ENCODE measurements around the gene F2RL3.

DNA sequence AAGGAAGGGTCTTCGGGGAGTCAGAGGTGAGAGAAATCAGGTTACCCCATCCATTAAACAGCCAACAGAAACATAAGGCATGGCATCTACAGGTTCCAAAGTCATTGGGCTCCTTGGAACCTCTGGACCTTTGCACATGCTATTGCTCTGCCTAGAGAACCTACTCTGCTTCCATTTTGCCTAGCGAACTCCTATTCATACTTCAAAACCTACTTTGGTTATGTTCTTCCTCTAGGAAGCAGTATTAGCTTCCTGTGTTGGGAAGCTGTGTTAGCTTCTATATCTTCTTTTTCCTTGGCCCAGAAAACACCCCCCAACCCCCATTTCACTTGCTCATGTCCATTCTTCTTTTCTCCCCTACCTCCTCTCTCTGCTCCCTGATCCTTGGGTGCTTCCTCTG, 39.6 kb downstream of the F2RL3 start:
- TF ChIP-seq, protein P1, sequence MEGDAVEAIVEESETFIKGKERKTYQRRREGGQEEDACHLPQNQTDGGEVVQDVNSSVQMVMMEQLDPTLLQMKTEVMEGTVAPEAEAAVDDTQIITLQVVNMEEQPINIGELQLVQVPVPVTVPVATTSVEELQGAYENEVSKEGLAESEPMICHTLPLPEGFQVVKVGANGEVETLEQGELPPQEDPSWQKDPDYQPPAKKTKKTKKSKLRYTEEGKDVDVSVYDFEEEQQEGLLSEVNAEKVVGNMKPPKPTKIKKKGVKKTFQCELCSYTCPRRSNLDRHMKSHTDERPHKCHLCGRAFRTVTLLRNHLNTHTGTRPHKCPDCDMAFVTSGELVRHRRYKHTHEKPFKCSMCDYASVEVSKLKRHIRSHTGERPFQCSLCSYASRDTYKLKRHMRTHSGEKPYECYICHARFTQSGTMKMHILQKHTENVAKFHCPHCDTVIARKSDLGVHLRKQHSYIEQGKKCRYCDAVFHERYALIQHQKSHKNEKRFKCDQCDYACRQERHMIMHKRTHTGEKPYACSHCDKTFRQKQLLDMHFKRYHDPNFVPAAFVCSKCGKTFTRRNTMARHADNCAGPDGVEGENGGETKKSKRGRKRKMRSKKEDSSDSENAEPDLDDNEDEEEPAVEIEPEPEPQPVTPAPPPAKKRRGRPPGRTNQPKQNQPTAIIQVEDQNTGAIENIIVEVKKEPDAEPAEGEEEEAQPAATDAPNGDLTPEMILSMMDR (IDR thresholded peaks at IDR 0.05; ENCODE audit: low read length) = no peak
- no peak for TF ChIP-seq EZH2 (IDR thresholded peaks at IDR 0.05; ENCODE audit: borderline replicate concordance, low read length)

Measured in OCI-LY1 (cell line).